H9 (cell line): ENCODE results near the gene HMBS. TPM values are rescaled to one million over a fixed set of nuclear protein-coding genes. Genes with fewer than 3 reads are reported as not detected.

Experiments
- DNase-seq: peaks from one replicate; pipeline ENCODE4 v3.0.0-alpha.2; 2017
- H2AFZ ChIP-seq: one replicate; pipeline ENCODE4 v1.6.1; 2013; ENCODE audit warnings: mild to moderate bottlenecking, low read length, control low read depth, moderate library complexity
- H2AK5ac ChIP-seq: 2 replicates; pipeline ENCODE4 v1.6.1; 2013; ENCODE audit warnings: low read length, control low read depth, mixed read lengths; ENCODE audit not compliant: insufficient read length
- H2BK120ac ChIP-seq: one replicate; pipeline ENCODE4 v1.6.1; 2013; ENCODE audit warnings: low read depth, mild to moderate bottlenecking, low read length, control low read depth, inconsistent platforms; ENCODE audit not compliant: poor library complexity, severe bottlenecking
- H2BK12ac ChIP-seq: 2 replicates; pipeline ENCODE4 v1.6.1; 2013; ENCODE audit warnings: low read length, control low read depth, mixed read lengths, low read depth; ENCODE audit not compliant: insufficient read length
- H2BK15ac ChIP-seq: 2 replicates; pipeline ENCODE4 v1.6.1; 2013; ENCODE audit warnings: low read depth, low read length, control low read depth
- H2BK20ac ChIP-seq: one replicate; pipeline ENCODE4 v1.6.1; 2013; ENCODE audit warnings: low read depth, mild to moderate bottlenecking, low read length, control low read depth, inconsistent platforms; ENCODE audit not compliant: poor library complexity, severe bottlenecking
- H2BK5ac ChIP-seq: 2 replicates; pipeline ENCODE4 v1.6.1; 2013; ENCODE audit warnings: low read length, control low read depth, mixed read lengths; ENCODE audit not compliant: insufficient read length
- H3K14ac ChIP-seq: 2 replicates; pipeline ENCODE4 v1.6.1; 2013; ENCODE audit warnings: low read length, control low read depth; ENCODE audit not compliant: insufficient read depth
- H3K18ac ChIP-seq: 2 replicates; pipeline ENCODE4 v1.6.1; 2013; ENCODE audit warnings: low read depth, mild to moderate bottlenecking, mixed read lengths, low read length, control low read depth; ENCODE audit not compliant: insufficient read length
- H3K23ac ChIP-seq: 2 replicates; pipeline ENCODE4 v1.6.1; 2013; ENCODE audit warnings: low read length, control low read depth, mixed read lengths, low read depth; ENCODE audit not compliant: insufficient read length
- H3K23me2 ChIP-seq: 2 replicates; pipeline ENCODE4 v1.6.1; 2013; ENCODE audit warnings: low read depth, mild to moderate bottlenecking, mixed read lengths, low read length, control low read depth; ENCODE audit not compliant: insufficient read length, poor library complexity, severe bottlenecking
- H3K27ac ChIP-seq: 2 replicates; pipeline ENCODE4 v1.5.1; 2013; ENCODE audit warnings: low read length, control low read depth, mixed read lengths, low read depth; ENCODE audit not compliant: insufficient read length
- H3K27me3 ChIP-seq: 2 replicates; pipeline ENCODE4 v1.6.1; 2013; ENCODE audit warnings: low read length, control low read depth, inconsistent platforms; ENCODE audit not compliant: insufficient read depth
- H3K4ac ChIP-seq: 2 replicates; pipeline ENCODE4 v1.6.1; 2013; ENCODE audit warnings: low read depth, mild to moderate bottlenecking, control low read depth, inconsistent platforms, low read length, moderate library complexity
- H3K4me1 ChIP-seq: 2 replicates; pipeline ENCODE4 v1.6.1; 2013; ENCODE audit warnings: low read length, control low read depth, inconsistent platforms; ENCODE audit not compliant: insufficient read depth
- H3K4me2 ChIP-seq: 2 replicates; pipeline ENCODE4 v1.6.1; 2013; ENCODE audit warnings: low read length, control low read depth, mixed read lengths; ENCODE audit not compliant: insufficient read length, insufficient read depth
- H3K56ac ChIP-seq: 2 replicates; pipeline ENCODE4 v1.6.1; 2013; ENCODE audit warnings: low read depth, mild to moderate bottlenecking, mixed read lengths, low read length, control low read depth; ENCODE audit not compliant: insufficient read length
- H3K79me1 ChIP-seq: 2 replicates; pipeline ENCODE4 v1.6.1; 2013; ENCODE audit warnings: low read depth, mild to moderate bottlenecking, moderate library complexity, low read length, control low read depth, inconsistent platforms; ENCODE audit not compliant: insufficient read depth, poor library complexity, severe bottlenecking
- H3K79me2 ChIP-seq: 2 replicates; pipeline ENCODE4 v1.6.1; 2013; ENCODE audit warnings: low read length, control low read depth, inconsistent platforms; ENCODE audit not compliant: insufficient read depth
- H3K9ac ChIP-seq: 2 replicates; pipeline ENCODE4 v1.6.1; 2013; ENCODE audit warnings: low read length, control low read depth, mixed read lengths; ENCODE audit not compliant: insufficient read length; ENCODE audit errors: extremely low read depth
- H3K9me3 ChIP-seq: one replicate; pipeline ENCODE4 v1.6.1; 2013; ENCODE audit warnings: low read depth, low read length, inconsistent platforms; ENCODE audit not compliant: control insufficient read depth
- H3T11ph ChIP-seq: one replicate; pipeline ENCODE4 v1.6.1; 2013; ENCODE audit warnings: mild to moderate bottlenecking, low read length, control low read depth, inconsistent platforms
- H4K20me1 ChIP-seq: one replicate; pipeline ENCODE4 v1.6.1; 2013; ENCODE audit not compliant: control insufficient read depth, insufficient read length, insufficient read depth
- H4K5ac ChIP-seq: 2 replicates; pipeline ENCODE4 v1.6.1; 2013; ENCODE audit warnings: low read depth, mild to moderate bottlenecking, mixed read lengths, low read length, control low read depth; ENCODE audit not compliant: insufficient read length
- H4K8ac ChIP-seq: replicated peaks from 2 replicates; pipeline ENCODE4 v1.6.1; 2013; ENCODE audit warnings: low read length, control low read depth, mixed read lengths, low read depth; ENCODE audit not compliant: insufficient read length
- H4K91ac ChIP-seq: 2 replicates; pipeline ENCODE4 v1.6.1; 2013; ENCODE audit warnings: low read depth, mild to moderate bottlenecking, moderate library complexity, mixed read lengths, low read length, control low read depth; ENCODE audit not compliant: insufficient read length
- H3K27ac Mint-ChIP-seq, 3 experiments: 2 replicates in 2 of 3; 3 replicates in 1 of 3; pipeline ENCODE4 v1.8.0; 2020 to 2021; ENCODE audit warnings: mixed read lengths in 3 of 3, mild to moderate bottlenecking in 1 of 3, moderate library complexity in 1 of 3
- H3K27me3 Mint-ChIP-seq: 2 replicates; pipeline ENCODE4 v1.8.0; 2021; ENCODE audit warnings: low read depth, mild to moderate bottlenecking, moderate library complexity, mixed read lengths
- H3K36me3 Mint-ChIP-seq, 3 experiments: 2 replicates in 2 of 3; 3 replicates in 1 of 3; pipeline ENCODE4 v1.8.0; 2020 to 2021; ENCODE audit warnings: low read depth in 3 of 3, mixed read lengths in 3 of 3; ENCODE audit not compliant: insufficient read depth in 1 of 3
- H3K4me1 Mint-ChIP-seq, 2 experiments: 2 replicates each; pipeline ENCODE4 v1.8.0; 2020; ENCODE audit warnings: mixed read lengths in 2 of 2
- H3K4me3 Mint-ChIP-seq, 2 experiments: 2 replicates in 1 of 2; 3 replicates in 1 of 2; pipeline ENCODE4 v1.8.0; 2020 to 2021; ENCODE audit warnings: mild to moderate bottlenecking in 2 of 2, mixed read lengths in 2 of 2, moderate library complexity in 1 of 2
- H3K9me3 Mint-ChIP-seq, 2 experiments: 2 replicates in 1 of 2; 3 replicates in 1 of 2; pipeline ENCODE4 v1.8.0; 2020; ENCODE audit warnings: mild to moderate bottlenecking in 2 of 2, mixed read lengths in 2 of 2, moderate library complexity in 1 of 2
- WGBS: extraction: QIAGEN DNeasy Blood & Tissue Kit; methylation state at CpG from one replicate; pipeline ENCODE4 v1.1.7; 2013; ENCODE audit warnings: missing lambda C conversion rate, low lambda C conversion rate, mixed read lengths; ENCODE audit not compliant: insufficient read length; ENCODE audit errors: extremely low coverage; 5-methylcytosine and 5-hydroxymethylcytosine counted together
- total RNA-seq: library from RNA; stranded (reverse); gene quantifications from 2 replicates; pipeline ENCODE4 v1.2.1, GENCODE V29; 2021
- TF ChIP-seq, protein P1 (sequence below): fragments of 200-600 bp; sonication (generic); conservative IDR thresholded peaks from 3 replicates; pipeline ENCODE4 v1.8.0; 2021; ENCODE audit warnings: antibody characterized with exemption, mild to moderate bottlenecking

HMBS gene
- total RNA-seq, 1 experiment from 2014 or later = 57.7 TPM

DNA sequence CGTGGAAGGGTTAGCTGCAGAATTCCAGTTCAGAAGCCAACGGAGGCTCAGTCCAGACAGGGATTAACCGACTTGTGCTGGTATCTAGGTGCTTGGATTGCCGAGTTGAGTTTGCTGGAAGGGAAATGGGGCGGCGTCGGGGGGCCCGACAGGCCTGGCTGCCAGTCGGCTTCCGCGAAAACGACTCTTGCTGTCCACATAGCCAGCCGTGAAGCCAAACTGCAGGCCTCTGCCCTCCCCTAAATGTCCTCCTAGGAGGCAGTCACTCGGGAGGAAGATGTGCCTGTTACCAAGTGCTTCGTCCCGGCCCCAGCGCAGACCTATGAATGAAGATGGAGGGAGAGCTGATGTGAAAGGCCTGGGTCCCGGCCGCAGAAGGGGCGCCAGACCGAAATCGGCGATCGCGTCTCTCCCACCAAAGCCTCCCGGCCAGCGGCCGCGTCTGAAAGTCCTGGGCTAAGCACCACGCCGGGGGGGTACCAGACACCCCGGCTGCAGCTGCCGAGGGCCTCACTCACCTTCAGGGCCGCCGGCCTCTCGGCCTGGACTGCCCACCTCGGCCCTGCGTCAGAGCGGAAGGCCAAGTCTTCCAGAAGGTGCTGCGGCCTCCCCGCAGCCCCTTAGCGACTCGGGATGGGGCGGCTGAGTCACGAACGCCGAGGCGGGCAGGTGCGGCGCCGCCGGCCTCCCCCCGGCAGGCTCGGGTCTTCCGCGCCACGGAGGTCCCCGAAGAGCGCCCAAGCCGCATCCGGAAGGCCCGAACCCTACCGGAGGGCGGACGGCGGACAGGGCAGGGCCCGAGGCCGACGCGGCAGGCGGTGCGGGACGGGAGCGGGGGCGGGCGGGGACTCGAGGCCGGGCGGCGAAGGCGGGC lies 9.5 kb downstream of the HMBS start:
- Histone ChIP-seq H3K79me1 (no peaks in the 10 kb centered on the region), H2BK15ac (no peak overlapping the region), H3K4me2 (peak overlapping the region; percentile 88), H4K20me1 (no peaks in the 10 kb centered on the region), H2BK12ac (no peak overlapping the region), H3K23ac (no peak overlapping the region), H2BK5ac (no peak overlapping the region), H2BK20ac (no peak overlapping the region), H3K14ac (peak overlapping the region; percentile 95), H3K23me2 (peaks cover 13% of the 10 kb centered on the region), H3K9me3 (no peaks in the 10 kb centered on the region), H3K4ac (no peak overlapping the region), H4K91ac (no peak overlapping the region), H3K18ac (peak overlapping the region; percentile 63), H3K27me3 (no peaks in the 10 kb centered on the region), H3T11ph (no peak overlapping the region), H2AFZ (no peak overlapping the region), H3K56ac (no peak overlapping the region), H2BK120ac (no peak overlapping the region), H3K4me1 (no peaks in the 10 kb centered on the region; the same call in 1 of the 2 replicates), H4K8ac (no peak overlapping the region), H4K5ac (no peak overlapping the region), H3K9ac (peak overlapping the region; percentile 95), H3K27ac (no peak overlapping the region), H3K79me2 (peaks cover 20% of the 10 kb centered on the region; the same call in 1 of the 2 replicates), H2AK5ac (no peak overlapping the region)
- H3K4me3 Mint-ChIP-seq = peak overlapping the region; percentile 92 to 96
- H3K27ac Mint-ChIP-seq = peak overlapping the region; percentile 88 to 96 (median 95); a peak in 6 of 7 replicates
- DNase-seq = no peak
- WGBS = no CpG with 5 or more reads among the region's 81 CpGs
- peaks cover 28 to 29% of the 10 kb centered on the region in 2 experiments for H3K4me1 Mint-ChIP-seq
- no peaks in the 10 kb centered on the region for H3K27me3 Mint-ChIP-seq
- no peaks in the 10 kb centered on the region; a peak in 1 of 5 replicates for H3K9me3 Mint-ChIP-seq
- TF ChIP-seq, protein P1, sequence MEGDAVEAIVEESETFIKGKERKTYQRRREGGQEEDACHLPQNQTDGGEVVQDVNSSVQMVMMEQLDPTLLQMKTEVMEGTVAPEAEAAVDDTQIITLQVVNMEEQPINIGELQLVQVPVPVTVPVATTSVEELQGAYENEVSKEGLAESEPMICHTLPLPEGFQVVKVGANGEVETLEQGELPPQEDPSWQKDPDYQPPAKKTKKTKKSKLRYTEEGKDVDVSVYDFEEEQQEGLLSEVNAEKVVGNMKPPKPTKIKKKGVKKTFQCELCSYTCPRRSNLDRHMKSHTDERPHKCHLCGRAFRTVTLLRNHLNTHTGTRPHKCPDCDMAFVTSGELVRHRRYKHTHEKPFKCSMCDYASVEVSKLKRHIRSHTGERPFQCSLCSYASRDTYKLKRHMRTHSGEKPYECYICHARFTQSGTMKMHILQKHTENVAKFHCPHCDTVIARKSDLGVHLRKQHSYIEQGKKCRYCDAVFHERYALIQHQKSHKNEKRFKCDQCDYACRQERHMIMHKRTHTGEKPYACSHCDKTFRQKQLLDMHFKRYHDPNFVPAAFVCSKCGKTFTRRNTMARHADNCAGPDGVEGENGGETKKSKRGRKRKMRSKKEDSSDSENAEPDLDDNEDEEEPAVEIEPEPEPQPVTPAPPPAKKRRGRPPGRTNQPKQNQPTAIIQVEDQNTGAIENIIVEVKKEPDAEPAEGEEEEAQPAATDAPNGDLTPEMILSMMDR = no peak
- peaks cover 36 to 67% (median 60%) of the 10 kb centered on the region in 3 experiments for H3K36me3 Mint-ChIP-seq
